Prostate gland (tissue), 2 donors: ENCODE data around the gene RPA1. TPM values are rescaled to one million over a fixed set of nuclear protein-coding genes. Genes with fewer than 3 reads are reported as not detected.

Experiments
- DNase-seq: peaks from one replicate; pipeline ENCODE4 v3.0.0-alpha.2; 2019; ENCODE audit warnings: low spot score
- H3K27ac ChIP-seq, 2 donors: fragments of 200-600 bp; sonication (generic); 2 replicates each; pipeline ENCODE4 v1.5.1; 2017 to 2019
- H3K27me3 ChIP-seq: fragments of 200-600 bp; sonication (generic); replicated peaks from 2 replicates; pipeline ENCODE4 v1.5.1; 2019; ENCODE audit not compliant: insufficient read depth
- H3K36me3 ChIP-seq, 2 donors: fragments of 200-600 bp; sonication (generic); 1 replicate in 1 of 2; 2 replicates in 1 of 2; pipeline versions ENCODE4 v1.5.1 to v1.8.1; 2017 to 2019
- H3K4me1 ChIP-seq: fragments of 200-600 bp; sonication (generic); replicated peaks from 2 replicates; pipeline ENCODE4 v1.5.1; 2019
- H3K4me3 ChIP-seq, 2 donors: fragments of 200-600 bp; sonication (generic); 2 replicates each; pipeline ENCODE4 v1.5.1; 2017 to 2019
- H3K9me3 ChIP-seq: fragments of 200-600 bp; sonication (generic); 2 replicates; pipeline ENCODE4 v1.5.1; 2017
- POLR2A ChIP-seq: fragments of 450-650 bp; IDR thresholded peaks from one replicate; pipeline ENCODE4 v1.6.1; 2016; ENCODE audit warnings: antibody characterized with exemption, mild to moderate bottlenecking
- POLR2AphosphoS5 ChIP-seq: sonication (generic); formaldehyde crosslinking; IDR thresholded peaks from one replicate; pipeline ENCODE4 v1.6.1; 2017; ENCODE audit warnings: antibody characterized with exemption
- WGBS: methylation state at CpG from one replicate; pipeline ENCODE4 v1.1.5; 2018; 5-methylcytosine and 5-hydroxymethylcytosine counted together
- intact Hi-C: fragments of 100-400 bp; cut with DNase I; formaldehyde crosslinking; loops from one replicate; pipeline ENCODE4 v1.14.2; 2022
- total RNA-seq, 2 donors: library from RNA; depleted of rRNA; stranded (reverse); fragments of >200 nt; gene quantifications; one replicate each; pipeline ENCODE4 v1.1.0, GENCODE V29; 2016
- TF ChIP-seq, protein P1 (sequence below), 4 experiments: fragments of 200-600 bp in 2 of 4; fragments of 450-650 bp in 2 of 4; sonication (generic) in 2 of 4; IDR thresholded peaks; 1 replicate in 3 of 4; 2 replicates in 1 of 4; pipeline ENCODE4 v1.5.1; 2016 to 2019; ENCODE audit warnings: antibody characterized with exemption in 4 of 4, mild to moderate bottlenecking in 2 of 4, moderate library complexity in 2 of 4

The RPA1 gene
- total RNA-seq, 2 donors from 2014 or later: 33.0 to 34.0 TPM

DNA sequence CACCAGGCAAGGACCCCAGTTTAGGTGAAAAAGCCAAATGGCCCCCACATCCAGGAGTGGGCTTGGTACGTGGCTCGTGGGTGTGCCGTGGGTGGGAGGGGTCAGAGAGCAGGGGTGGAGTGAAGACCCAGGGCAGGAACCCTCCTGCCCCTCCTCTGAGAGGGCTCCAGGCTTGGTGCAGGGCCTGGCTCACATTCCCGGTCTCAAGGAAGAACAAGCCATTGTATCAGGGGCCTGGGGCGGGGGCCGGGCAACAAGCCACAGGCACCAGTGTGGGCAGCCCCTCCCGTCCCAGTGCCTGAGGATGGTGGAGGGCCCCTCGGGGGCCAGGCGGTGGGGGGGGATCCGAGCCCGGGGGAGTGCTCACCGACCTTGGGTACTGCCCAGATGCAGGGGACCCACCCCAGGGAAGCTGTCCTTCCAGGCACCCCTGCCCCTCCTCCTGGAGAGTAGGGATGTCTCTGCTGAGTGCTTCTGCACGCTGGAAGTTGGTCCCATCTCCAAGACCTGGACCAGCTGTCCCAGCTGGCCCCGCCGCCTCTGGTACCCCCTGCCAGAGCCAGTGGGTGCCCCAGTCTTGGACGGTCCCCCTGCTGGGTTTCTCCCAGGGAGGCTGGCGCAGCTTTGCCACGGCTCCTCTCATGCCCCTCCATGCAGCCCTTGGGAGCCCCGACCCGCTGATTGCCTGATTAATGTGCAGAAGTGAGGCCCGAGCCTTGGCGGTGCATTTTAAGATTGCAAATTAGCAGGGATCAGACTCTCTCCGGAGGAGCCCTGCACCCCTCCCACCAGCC is 111.7 kb downstream of the RPA1 start:
- WGBS: 67% methylated on average over 23 of the region's 23 CpGs
- intact Hi-C loops: no loop called here
- no peaks in the 10 kb centered on the region for H3K27me3 ChIP-seq
- no peaks in the 10 kb centered on the region for H3K36me3 ChIP-seq
- H3K4me3 ChIP-seq: no peak overlapping the region
- TF ChIP-seq POLR2A (no peak), POLR2AphosphoS5 (no peak)
- TF ChIP-seq, protein P1, sequence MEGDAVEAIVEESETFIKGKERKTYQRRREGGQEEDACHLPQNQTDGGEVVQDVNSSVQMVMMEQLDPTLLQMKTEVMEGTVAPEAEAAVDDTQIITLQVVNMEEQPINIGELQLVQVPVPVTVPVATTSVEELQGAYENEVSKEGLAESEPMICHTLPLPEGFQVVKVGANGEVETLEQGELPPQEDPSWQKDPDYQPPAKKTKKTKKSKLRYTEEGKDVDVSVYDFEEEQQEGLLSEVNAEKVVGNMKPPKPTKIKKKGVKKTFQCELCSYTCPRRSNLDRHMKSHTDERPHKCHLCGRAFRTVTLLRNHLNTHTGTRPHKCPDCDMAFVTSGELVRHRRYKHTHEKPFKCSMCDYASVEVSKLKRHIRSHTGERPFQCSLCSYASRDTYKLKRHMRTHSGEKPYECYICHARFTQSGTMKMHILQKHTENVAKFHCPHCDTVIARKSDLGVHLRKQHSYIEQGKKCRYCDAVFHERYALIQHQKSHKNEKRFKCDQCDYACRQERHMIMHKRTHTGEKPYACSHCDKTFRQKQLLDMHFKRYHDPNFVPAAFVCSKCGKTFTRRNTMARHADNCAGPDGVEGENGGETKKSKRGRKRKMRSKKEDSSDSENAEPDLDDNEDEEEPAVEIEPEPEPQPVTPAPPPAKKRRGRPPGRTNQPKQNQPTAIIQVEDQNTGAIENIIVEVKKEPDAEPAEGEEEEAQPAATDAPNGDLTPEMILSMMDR (IDR thresholded peaks at IDR 0.05): no peak
- no peaks in the 10 kb centered on the region for H3K4me1 ChIP-seq
- no peak overlapping the region for H3K27ac ChIP-seq
- H3K9me3 ChIP-seq: no peaks in the 10 kb centered on the region
- no peak for DNase-seq

DNA sequence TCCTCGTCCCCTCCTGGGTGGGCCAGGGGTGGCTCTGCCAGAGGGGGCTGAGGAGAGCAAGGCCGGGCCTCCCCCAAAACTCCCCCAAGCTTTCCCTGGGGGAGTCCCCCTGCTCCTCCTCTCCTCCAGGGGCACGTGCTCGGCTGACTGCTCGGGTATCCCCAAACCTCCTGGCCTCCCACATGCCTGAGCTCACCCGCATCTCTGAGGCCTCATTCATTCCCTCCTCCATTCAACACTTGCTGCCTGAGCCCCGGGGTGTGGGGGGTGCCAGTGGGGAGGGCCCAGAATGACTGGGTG is 112.2 kb downstream of the RPA1 start:
- no peaks in the 10 kb centered on the region for H3K36me3 ChIP-seq
- DNase-seq: no peak
- 84% methylated on average over 7 of the region's 7 CpGs for WGBS
- no peaks in the 10 kb centered on the region for H3K4me1 ChIP-seq
- no peak overlapping the region for H3K27ac ChIP-seq
- TF ChIP-seq POLR2AphosphoS5 (no peak), POLR2A (no peak)
- TF ChIP-seq, protein P1 (IDR thresholded peaks at IDR 0.05): no peak
- intact Hi-C loops: no loop called here
- H3K4me3 ChIP-seq: no peak overlapping the region
- no peaks in the 10 kb centered on the region for H3K27me3 ChIP-seq
- no peaks in the 10 kb centered on the region for H3K9me3 ChIP-seq

DNA sequence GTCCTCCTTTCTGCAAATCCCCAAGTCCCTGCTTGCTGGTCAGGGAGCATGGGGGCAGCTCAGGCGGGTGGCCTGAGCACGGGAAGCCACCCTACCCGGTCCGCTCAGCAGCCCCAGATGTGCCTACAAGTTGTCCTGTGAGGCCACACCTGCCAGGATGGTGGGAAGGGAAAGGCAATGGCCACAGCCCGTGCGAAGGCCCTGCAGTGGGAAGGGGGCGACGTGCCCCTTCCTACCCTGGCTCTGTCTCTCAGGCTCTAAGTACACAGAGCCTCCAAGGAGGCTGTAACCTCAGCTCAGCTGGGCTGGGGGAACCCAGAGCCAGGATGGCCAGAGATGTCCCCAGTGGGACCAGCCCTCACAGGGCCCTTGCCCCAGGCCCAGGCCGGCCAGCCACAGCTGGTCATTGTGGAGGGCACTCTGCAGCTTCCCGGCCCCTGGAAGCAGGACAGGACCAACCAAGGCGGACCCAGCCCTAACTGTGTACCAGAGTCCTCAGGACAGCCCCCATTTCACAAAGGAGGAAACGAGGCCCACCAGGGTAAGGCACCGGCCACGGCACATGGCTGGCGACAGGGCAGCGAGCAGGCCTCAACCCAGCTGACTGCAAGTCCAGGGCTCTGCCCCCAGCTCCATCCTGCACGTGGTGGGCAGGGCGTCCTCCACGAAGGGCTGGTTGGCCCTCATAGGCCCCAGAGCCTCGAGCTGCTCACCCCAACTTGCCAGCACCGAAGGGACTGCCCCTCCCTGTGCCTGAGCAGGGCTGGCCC is 113.0 kb downstream of the RPA1 start:
- WGBS: 92% methylated on average over 19 of the region's 21 CpGs
- no peaks in the 10 kb centered on the region for H3K36me3 ChIP-seq
- H3K9me3 ChIP-seq: no peaks in the 10 kb centered on the region
- intact Hi-C loops: no loop called here
- H3K4me1 ChIP-seq: no peaks in the 10 kb centered on the region
- no peaks in the 10 kb centered on the region for H3K27me3 ChIP-seq
- TF ChIP-seq POLR2A: no peak
- TF ChIP-seq, protein P1 (IDR thresholded peaks at IDR 0.05): no peak
- no peak for TF ChIP-seq POLR2AphosphoS5
- DNase-seq: no peak
- no peak overlapping the region for H3K4me3 ChIP-seq
- H3K27ac ChIP-seq: no peak overlapping the region

DNA sequence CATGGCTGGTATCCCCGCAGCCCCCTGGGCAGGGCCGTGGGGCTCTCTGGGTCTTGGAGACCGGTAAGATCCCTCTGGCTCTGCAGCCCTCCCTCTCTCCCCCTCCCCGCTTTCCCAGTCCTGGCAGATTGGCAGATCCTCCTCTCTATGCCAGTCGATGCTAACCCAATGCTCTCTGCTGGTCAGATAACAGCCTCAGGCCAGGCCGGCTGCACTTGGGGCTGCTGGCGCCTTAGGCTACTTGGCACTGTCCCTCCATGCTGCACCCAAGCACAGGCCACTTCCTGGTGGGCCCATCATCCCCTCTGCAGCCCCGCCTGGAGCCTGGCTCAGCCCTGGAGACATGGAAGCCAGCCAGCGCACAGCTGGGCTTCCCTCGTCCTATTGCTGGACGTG is 113.6 kb downstream of the RPA1 start:
- no peak overlapping the region for H3K27ac ChIP-seq
- H3K4me1 ChIP-seq: no peaks in the 10 kb centered on the region
- no peak for DNase-seq
- H3K36me3 ChIP-seq: no peaks in the 10 kb centered on the region
- 76% methylated on average over 11 of the region's 11 CpGs for WGBS
- no peaks in the 10 kb centered on the region for H3K27me3 ChIP-seq
- no peak overlapping the region for H3K4me3 ChIP-seq
- intact Hi-C loops: no loop called here
- TF ChIP-seq POLR2AphosphoS5 (no peak), POLR2A (no peak)
- TF ChIP-seq, protein P1 (IDR thresholded peaks at IDR 0.05): no peak
- no peaks in the 10 kb centered on the region for H3K9me3 ChIP-seq
